HT1080 (cell line): Measurements from ENCODE around the gene LMF1. TPM values are rescaled to one million over a fixed set of nuclear protein-coding genes. Genes with fewer than 3 reads are reported as not detected.

Experiments
- DNase-seq: peaks from one replicate; pipeline ENCODE4 v3.0.0-alpha.2; 2015; ENCODE audit warnings: low read depth
- total RNA-seq: library from RNA; depleted of rRNA; stranded (reverse); fragments of >200 nt; shearing (Covaris generic); gene quantifications from 2 replicates; pipeline ENCODE4 v1.2.3, GENCODE V29; 2014

LMF1 gene
- total RNA-seq, 1 experiment from 2014 or later, result not detected

- no peak for DNase-seq
Measured at GRCh38 chr16:985646-986400, 15.0 kb upstream of the LMF1 start.

- no peak for DNase-seq
Measured at GRCh38 chr16:984736-985636, 14.2 kb upstream of the LMF1 start.

- DNase-seq, result no peak
Measured at GRCh38 chr16:984121-984694, 13.4 kb upstream of the LMF1 start.

- DNase-seq, result no peak
Measured at GRCh38 chr16:983044-984030, 12.6 kb upstream of the LMF1 start.

GRCh38 chr16:982145-983043 lies 11.6 kb upstream of the LMF1 start:
- DNase-seq, result no peak

GRCh38 chr16:981695-982144 lies 10.9 kb upstream of the LMF1 start, which contains the start of gene SOX8:
Gene SOX8 (plus strand): TSS chr16:981770. CDS start chr16:981923, 153 bp downstream.
- DNase-seq, result no peak

- DNase-seq, result no peak
Measured at GRCh38 chr16:980595-980854, 9.7 kb upstream of the LMF1 start.

- DNase-seq, result no peak
Measured at GRCh38 chr16:979859-980594, 9.2 kb upstream of the LMF1 start.

- DNase-seq, result no peak
Measured at GRCh38 chr16:979147-979546, 8.4 kb upstream of the LMF1 start.

- DNase-seq, result no peak
Measured at GRCh38 chr16:978403-978802, 7.6 kb upstream of the LMF1 start.

- DNase-seq, result no peak
Measured at GRCh38 chr16:977896-978295, 7.1 kb upstream of the LMF1 start.

- no peak for DNase-seq
Measured at GRCh38 chr16:977081-977701, 6.4 kb upstream of the LMF1 start.

- no peak for DNase-seq
Measured at GRCh38 chr16:976389-976931, 5.7 kb upstream of the LMF1 start.

- no peak for DNase-seq
Measured at GRCh38 chr16:975291-975690, 4.5 kb upstream of the LMF1 start.

GRCh38 chr16:974611-975261 lies 4.0 kb upstream of the LMF1 start:
- no peak for DNase-seq

GRCh38 chr16:974001-974601 lies 3.3 kb upstream of the LMF1 start:
- DNase-seq, result no peak

GRCh38 chr16:973366-973765 lies 2.6 kb upstream of the LMF1 start:
- DNase-seq, result no peak
